MM.1S (cell line): ENCODE data around the gene MS4A4E.

Experiments used
- CTCF ChIP-seq: fragments of 300-600 bp; sonication (generic); IDR thresholded peaks from 2 replicates; pipeline ENCODE4 v1.5.1; 2016; ENCODE audit warnings: antibody characterized with exemption, low read length, mixed read lengths
- EZH2 ChIP-seq: fragments of 300-600 bp; sonication (generic); optimal IDR thresholded peaks from 2 replicates; pipeline ENCODE3; 2017; ENCODE audit warnings: low read depth, mild to moderate bottlenecking, antibody characterized with exemption, low read length, mixed read lengths
- EZH2phosphoT487 ChIP-seq: fragments of 300-600 bp; sonication (generic); IDR thresholded peaks from 2 replicates; pipeline ENCODE4 v1.6.1; 2018; ENCODE audit warnings: antibody characterized with exemption, low read length

DNA sequence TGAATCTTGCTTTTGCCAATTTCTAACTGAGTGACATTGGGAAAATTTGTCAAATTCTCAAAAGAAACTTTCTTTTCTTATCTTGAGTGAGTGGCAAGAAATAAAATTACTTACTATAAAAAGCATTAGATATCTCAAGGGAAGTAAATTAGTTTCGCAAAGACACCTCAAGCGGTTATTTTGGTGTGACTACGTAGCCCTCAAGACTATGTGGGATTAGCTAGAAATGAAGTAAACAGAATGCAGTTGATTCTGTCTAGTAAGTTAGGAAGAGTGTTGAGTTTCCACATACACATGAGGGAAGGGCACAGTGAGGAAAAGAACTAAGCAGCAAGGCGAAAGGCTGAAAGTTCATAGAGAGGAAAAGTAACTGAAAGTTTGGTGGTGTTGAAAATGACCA lies 31.7 kb downstream of the MS4A4E start:
- TF ChIP-seq CTCF (no peak), EZH2 (no peak), EZH2phosphoT487 (no peak)
